Glomerular visceral epithelial cell (primary cell): ENCODE results near the gene PSD2.
A peak's percentile ranks its signal among the peaks of the same experiment; 100 is the strongest.

Source experiments
- DNase-seq: peaks from one replicate; pipeline ENCODE4 v3.0.0-alpha.2; 2016; ENCODE audit errors: extremely low spot score

The PSD2 gene

GRCh38 chr5:139854029-139854605 lies 58.5 kb downstream of the PSD2 start:
- no peak for DNase-seq

GRCh38 chr5:139854953-139855352 lies 59.3 kb downstream of the PSD2 start:
- DNase-seq, result no peak

- no peak for DNase-seq
Observed at GRCh38 chr5:139855451-139855850, 59.8 kb downstream of the PSD2 start.

GRCh38 chr5:139855946-139856540 lies 60.4 kb downstream of the PSD2 start:
- no peak for DNase-seq

GRCh38 chr5:139856714-139857113 lies 61.1 kb downstream of the PSD2 start:
- no peak for DNase-seq

- no peak for DNase-seq
Observed at GRCh38 chr5:139859013-139859412, 63.4 kb downstream of the PSD2 start.

- no peak for DNase-seq
Observed at GRCh38 chr5:139861021-139861888, 65.6 kb downstream of the PSD2 start.

- DNase-seq, result no peak
Observed at GRCh38 chr5:139861889-139862207, 66.2 kb downstream of the PSD2 start.

- peak; percentile 11 for DNase-seq
Observed at GRCh38 chr5:139862313-139862712, 66.7 kb downstream of the PSD2 start.

- DNase-seq, result no peak
Observed at GRCh38 chr5:139862803-139863202, 67.2 kb downstream of the PSD2 start.

- DNase-seq, result no peak
Observed at GRCh38 chr5:139863361-139863760, 67.8 kb downstream of the PSD2 start.

- DNase-seq, result peak; percentile 61
Observed at GRCh38 chr5:139863855-139864558, 68.4 kb downstream of the PSD2 start.

- no peak for DNase-seq
Observed at GRCh38 chr5:139864716-139865483, 69.3 kb downstream of the PSD2 start.

- DNase-seq, result no peak
Observed at GRCh38 chr5:139867109-139867508, 71.5 kb downstream of the PSD2 start.

GRCh38 chr5:139867581-139867980 lies 72.0 kb downstream of the PSD2 start:
- DNase-seq, result no peak

- DNase-seq, result no peak
Observed at GRCh38 chr5:139869042-139869790, 73.6 kb downstream of the PSD2 start.

- no peak for DNase-seq
Observed at GRCh38 chr5:139870677-139871076, 75.1 kb downstream of the PSD2 start.

- no peak for DNase-seq
Observed at GRCh38 chr5:139871614-139872013, 76.0 kb downstream of the PSD2 start.

- DNase-seq, result no peak
Observed at GRCh38 chr5:139872052-139872766, 76.6 kb downstream of the PSD2 start.
